Stimulated activated CD8-positive, alpha-beta memory T cell treated with anti-CD3 and anti-CD28 coated beads, Interleukin-15, amount 100 ng/mL, for 1 hour (primary cell): ENCODE results near the gene SLC35E2B.

Source experiments
- DNase-seq: peaks from one replicate; pipeline ENCODE4 v3.0.0-alpha.2; 2020; ENCODE audit warnings: low read depth

The SLC35E2B gene

GRCh38 chr1:1609822-1610485 lies 82.6 kb downstream of the SLC35E2B start:
- DNase-seq = no peak
